OCI-LY7 (cell line): ENCODE measurements around the gene CHRDL1. TPM values are rescaled to one million over a fixed set of nuclear protein-coding genes. Genes with fewer than 3 reads are reported as not detected.

Experiments used
- BruUV-seq: library from RNA; stranded (reverse); fragments of 400-500 nt; replicated peaks from 2 replicates; lab custom pipeline; 2021; lab: Mats Ljungman, UMichigan
- CTCF ChIA-PET: fragments of 300-600 bp; sonication (Branson Sonifier 250); formaldehyde crosslinking; loops from one replicate; lab custom pipeline; 2022; ENCODE audit warnings: antibody characterized with exemption; ENCODE audit not compliant: unreplicated experiment; lab: Charles Lee
- POLR2A ChIA-PET: fragments of 300-600 bp; sonication (Branson Sonifier 250); formaldehyde crosslinking; loops from one replicate; lab custom pipeline; 2022; ENCODE audit warnings: antibody characterized with exemption; lab: Charles Lee
- DNase-seq: peaks from one replicate; pipeline ENCODE4 v3.0.0-alpha.2; 2015; ENCODE audit warnings: low spot score
- H2AFZ ChIP-seq: fragments of 200-600 bp; sonication (generic), shearing (Covaris generic); 2 replicates; pipeline ENCODE4 v1.6.1; 2014; ENCODE audit warnings: mild to moderate bottlenecking, antibody characterized with exemption, low read length, moderate library complexity
- H3K27ac ChIP-seq: fragments of 200-600 bp; sonication (generic); 2 replicates; pipeline ENCODE4 v1.5.1; 2014; ENCODE audit warnings: mixed run types, low read depth, mild to moderate bottlenecking, moderate library complexity, low read length, inconsistent platforms; ENCODE audit not compliant: poor library complexity, severe bottlenecking
- H3K36me3 ChIP-seq: fragments of 200-600 bp; sonication (generic); 2 replicates; pipeline ENCODE4 v1.6.1; 2014; ENCODE audit warnings: mild to moderate bottlenecking, antibody characterized with exemption, low read length, moderate library complexity, mixed read lengths; ENCODE audit not compliant: insufficient read depth
- H3K4me1 ChIP-seq: fragments of 200-600 bp; sonication (generic); 2 replicates; pipeline ENCODE4 v1.5.1; 2014; ENCODE audit warnings: mild to moderate bottlenecking, low read length; ENCODE audit not compliant: insufficient read depth, poor library complexity, severe bottlenecking
- H3K4me2 ChIP-seq: fragments of 200-600 bp; sonication (generic); 2 replicates; pipeline ENCODE4 v1.6.1; 2014; ENCODE audit warnings: mild to moderate bottlenecking, low read length
- H3K4me3 ChIP-seq: fragments of 200-600 bp; sonication (generic); 2 replicates; pipeline ENCODE4 v1.5.1; 2014; ENCODE audit warnings: mild to moderate bottlenecking, low read depth, low read length; ENCODE audit not compliant: poor library complexity, severe bottlenecking
- H3K79me2 ChIP-seq: fragments of 200-600 bp; sonication (generic); 2 replicates; pipeline ENCODE4 v1.6.1; 2016; ENCODE audit warnings: low read depth, mild to moderate bottlenecking, low read length, moderate library complexity, mixed read lengths; ENCODE audit not compliant: insufficient read depth
- H3K9me2 ChIP-seq: fragments of 200-600 bp; sonication (generic); 2 replicates; pipeline ENCODE4 v1.6.1; 2016; ENCODE audit warnings: mild to moderate bottlenecking, low read length, mixed read lengths; ENCODE audit not compliant: insufficient read depth
- H3K9me3 ChIP-seq: fragments of 200-600 bp; sonication (generic); 2 replicates; pipeline ENCODE4 v1.6.1; 2014; ENCODE audit warnings: mild to moderate bottlenecking, mixed run types, low read length, mixed read lengths
- H4K20me1 ChIP-seq: fragments of 200-600 bp; sonication (generic); 2 replicates; pipeline ENCODE4 v1.6.1; 2014; ENCODE audit warnings: mild to moderate bottlenecking, antibody characterized with exemption, low read length, moderate library complexity, mixed read lengths; ENCODE audit not compliant: insufficient read depth
- EZH2phosphoT487 ChIP-seq: fragments of 200-600 bp; sonication (generic); IDR thresholded peaks from 2 replicates; pipeline ENCODE4 v1.6.1; 2018; ENCODE audit warnings: low read depth, borderline replicate concordance, mild to moderate bottlenecking, mixed run types, antibody characterized with exemption, low read length, moderate library complexity, mixed read lengths
- intact Hi-C: fragments of 100-400 bp; cut with micrococcal nuclease; formaldehyde crosslinking; loops from one replicate; pipeline ENCODE4 v1.10.0; 2022; ENCODE audit not compliant: unreplicated experiment
- total RNA-seq, 2 experiments: library from RNA; depleted of rRNA in 1 of 2; stranded (reverse); fragments of >200 nt in 1 of 2; shearing (Covaris generic) in 1 of 2; gene quantifications; 2 replicates each; pipeline ENCODE4 v1.2.3, GENCODE V29; 2014 to 2022
- TF ChIP-seq, protein P1 (sequence below): fragments of 200-600 bp; sonication (generic); conservative IDR thresholded peaks from 2 replicates; pipeline ENCODE4 v1.5.1; 2014; ENCODE audit warnings: mild to moderate bottlenecking, antibody characterized with exemption, low read length, moderate library complexity, mixed read lengths

The CHRDL1 gene
- total RNA-seq, 2 experiments from 2014 or later: not detected

DNA sequence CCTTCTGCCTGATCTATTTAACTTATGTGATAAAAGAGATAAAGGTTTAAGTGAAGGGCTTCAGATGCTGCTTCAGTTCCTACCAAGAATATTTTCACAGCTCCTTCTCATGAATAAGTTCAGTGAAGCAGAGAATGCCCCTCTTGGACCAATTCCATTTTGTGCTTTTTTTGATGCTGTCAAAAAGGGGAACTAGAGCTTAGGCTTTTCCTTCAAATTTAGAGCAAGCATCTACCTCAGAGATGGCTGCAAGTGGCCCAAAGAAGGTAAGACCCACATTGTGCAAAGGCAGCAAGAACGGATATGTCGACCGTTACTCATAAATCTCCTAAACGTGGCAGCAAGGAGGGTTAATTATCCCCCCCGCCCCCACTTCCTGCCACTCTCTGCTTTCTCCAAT is 4.5 kb downstream of the CHRDL1 start:
- no peaks in the 10 kb centered on the region for H3K9me2 ChIP-seq
- no peak for DNase-seq
- ChIA-PET POLR2A (no interaction called here), CTCF (no interaction called here)
- H3K36me3 ChIP-seq: no peaks in the 10 kb centered on the region
- BruUV-seq: no TSS peak
- H3K9me3 ChIP-seq: no peaks in the 10 kb centered on the region
- no peaks in the 10 kb centered on the region for H4K20me1 ChIP-seq
- TF ChIP-seq EZH2phosphoT487: no peak
- TF ChIP-seq, protein P1, sequence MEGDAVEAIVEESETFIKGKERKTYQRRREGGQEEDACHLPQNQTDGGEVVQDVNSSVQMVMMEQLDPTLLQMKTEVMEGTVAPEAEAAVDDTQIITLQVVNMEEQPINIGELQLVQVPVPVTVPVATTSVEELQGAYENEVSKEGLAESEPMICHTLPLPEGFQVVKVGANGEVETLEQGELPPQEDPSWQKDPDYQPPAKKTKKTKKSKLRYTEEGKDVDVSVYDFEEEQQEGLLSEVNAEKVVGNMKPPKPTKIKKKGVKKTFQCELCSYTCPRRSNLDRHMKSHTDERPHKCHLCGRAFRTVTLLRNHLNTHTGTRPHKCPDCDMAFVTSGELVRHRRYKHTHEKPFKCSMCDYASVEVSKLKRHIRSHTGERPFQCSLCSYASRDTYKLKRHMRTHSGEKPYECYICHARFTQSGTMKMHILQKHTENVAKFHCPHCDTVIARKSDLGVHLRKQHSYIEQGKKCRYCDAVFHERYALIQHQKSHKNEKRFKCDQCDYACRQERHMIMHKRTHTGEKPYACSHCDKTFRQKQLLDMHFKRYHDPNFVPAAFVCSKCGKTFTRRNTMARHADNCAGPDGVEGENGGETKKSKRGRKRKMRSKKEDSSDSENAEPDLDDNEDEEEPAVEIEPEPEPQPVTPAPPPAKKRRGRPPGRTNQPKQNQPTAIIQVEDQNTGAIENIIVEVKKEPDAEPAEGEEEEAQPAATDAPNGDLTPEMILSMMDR: no peak
- H3K4me3 ChIP-seq: no peak overlapping the region
- no peaks in the 10 kb centered on the region for H3K4me1 ChIP-seq
- no peaks in the 10 kb centered on the region for H3K79me2 ChIP-seq
- no peak overlapping the region for H3K27ac ChIP-seq
- H2AFZ ChIP-seq: no peak overlapping the region
- intact Hi-C loops: no loop called here
- no peak overlapping the region for H3K4me2 ChIP-seq

DNA sequence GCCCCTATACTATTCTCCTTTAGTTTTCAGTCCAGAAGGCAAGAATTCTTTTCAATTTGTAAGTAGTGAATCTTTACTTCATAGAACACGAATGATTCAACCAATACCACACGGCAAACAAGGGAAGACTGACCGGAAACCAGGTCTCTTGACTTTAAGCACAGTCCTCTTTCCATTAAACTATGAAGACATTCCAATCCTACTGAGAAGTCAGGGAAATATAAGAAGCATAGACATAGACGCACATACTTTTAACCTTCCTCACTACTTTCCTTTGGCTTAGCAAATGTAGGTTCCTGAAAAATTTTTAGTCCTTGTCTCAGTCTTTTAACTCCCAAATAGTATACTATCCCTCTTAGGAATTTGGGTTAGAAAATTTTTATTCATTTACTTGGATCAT is 9.1 kb downstream of the CHRDL1 start:
- POLR2A ChIA-PET: no interaction called here
- no peak overlapping the region for H2AFZ ChIP-seq
- CTCF ChIA-PET: no interaction called here
- H4K20me1 ChIP-seq: no peaks in the 10 kb centered on the region
- H3K4me3 ChIP-seq: no peak overlapping the region
- intact Hi-C loops: no loop called here
- H3K27ac ChIP-seq: no peak overlapping the region
- no peaks in the 10 kb centered on the region for H3K9me2 ChIP-seq
- no peak overlapping the region for H3K4me2 ChIP-seq
- BruUV-seq: no TSS peak
- H3K79me2 ChIP-seq: no peaks in the 10 kb centered on the region
- H3K36me3 ChIP-seq: no peaks in the 10 kb centered on the region
- H3K4me1 ChIP-seq: no peaks in the 10 kb centered on the region
- TF ChIP-seq, protein P1: no peak
- TF ChIP-seq EZH2phosphoT487: no peak
- DNase-seq: no peak
- no peaks in the 10 kb centered on the region for H3K9me3 ChIP-seq

DNA sequence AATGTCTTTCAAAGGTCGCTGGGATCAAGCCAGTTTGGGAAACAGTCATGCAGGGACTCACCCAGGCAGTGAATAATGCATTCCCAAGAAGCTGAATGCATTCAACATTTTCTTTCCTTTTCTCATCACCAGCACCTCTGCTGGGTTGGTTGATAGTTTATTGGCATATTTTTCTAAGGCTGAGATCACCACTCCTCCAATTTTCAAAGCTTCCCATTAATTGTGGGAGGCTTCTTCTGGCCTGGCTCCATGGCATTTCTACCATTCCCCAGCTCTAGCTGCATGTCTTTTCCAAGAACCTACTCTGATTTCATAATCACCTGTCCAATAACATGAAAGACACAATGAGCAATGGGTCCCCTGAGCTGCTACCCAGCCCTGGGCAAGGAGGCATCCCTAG is 35.8 kb downstream of the CHRDL1 start:
- no peak for DNase-seq
- H3K27ac ChIP-seq: no peak overlapping the region
- no peaks in the 10 kb centered on the region for H4K20me1 ChIP-seq
- BruUV-seq: no TSS peak
- no peak for TF ChIP-seq EZH2phosphoT487
- TF ChIP-seq, protein P1: no peak
- no peaks in the 10 kb centered on the region for H3K36me3 ChIP-seq
- no peaks in the 10 kb centered on the region for H3K9me2 ChIP-seq
- intact Hi-C loops: no loop called here
- CTCF ChIA-PET: no interaction called here
- no peak overlapping the region for H3K4me3 ChIP-seq
- no peak overlapping the region for H3K4me2 ChIP-seq
- H3K4me1 ChIP-seq: no peaks in the 10 kb centered on the region
- POLR2A ChIA-PET: no interaction called here
- H3K9me3 ChIP-seq: no peaks in the 10 kb centered on the region
- H3K79me2 ChIP-seq: no peaks in the 10 kb centered on the region
- no peak overlapping the region for H2AFZ ChIP-seq
